Type B pancreatic cell (in vitro differentiated cells): ENCODE results near the gene TMEM89. TPM values are rescaled to one million over a fixed set of nuclear protein-coding genes. Genes with fewer than 3 reads are reported as not detected.

Experiments used
- DNase-seq: peaks from one replicate; pipeline ENCODE4 v3.0.0; 2021; ENCODE audit warnings: mixed read lengths; ENCODE audit not compliant: unreplicated experiment; ENCODE audit errors: extremely low spot score
- H3K27ac Mint-ChIP-seq: 2 replicates; pipeline ENCODE4 v1.8.0; 2021; ENCODE audit warnings: mild to moderate bottlenecking, mixed read lengths
- H3K27me3 Mint-ChIP-seq: 2 replicates; pipeline ENCODE4 v1.8.0; 2021; ENCODE audit warnings: mixed read lengths
- H3K36me3 Mint-ChIP-seq: 2 replicates; pipeline ENCODE4 v1.8.0; 2021; ENCODE audit warnings: mixed read lengths
- H3K4me1 Mint-ChIP-seq: one replicate; pipeline ENCODE4 v1.8.0; 2021; ENCODE audit warnings: mixed read lengths; ENCODE audit not compliant: unreplicated experiment
- H3K4me3 Mint-ChIP-seq: 2 replicates; pipeline ENCODE4 v1.8.0; 2021; ENCODE audit warnings: mild to moderate bottlenecking, mixed read lengths
- H3K9me3 Mint-ChIP-seq: 2 replicates; pipeline ENCODE4 v1.8.0; 2021; ENCODE audit warnings: mixed read lengths
- CTCF ChIP-seq: fragments of 200-600 bp; sonication (generic); conservative IDR thresholded peaks from 2 replicates; pipeline ENCODE4 v1.5.0; 2021; ENCODE audit warnings: antibody characterized with exemption, mild to moderate bottlenecking
- total RNA-seq: library from RNA; stranded (reverse); gene quantifications from 2 replicates; pipeline ENCODE4 v1.2.1, GENCODE V29; 2021; ENCODE audit warnings: low replicate concordance

Gene TMEM89
- total RNA-seq, 1 donor from 2014 or later, result not detected

GRCh38 chr3:48633743-48634142, 12.2 kb upstream of the TMEM89 start:
- Mint-ChIP-seq H3K27me3 (no peaks in the 10 kb centered on the region), H3K9me3 (no peaks in the 10 kb centered on the region), H3K4me1 (peaks cover 15% of the 10 kb centered on the region), H3K36me3 (peaks cover 7% of the 10 kb centered on the region), H3K4me3 (peak overlapping the region; percentile 88), H3K27ac (no peak overlapping the region)
- no peak for TF ChIP-seq CTCF
- no peak for DNase-seq

- Mint-ChIP-seq H3K36me3 (peaks cover 7% of the 10 kb centered on the region), H3K27me3 (no peaks in the 10 kb centered on the region), H3K9me3 (no peaks in the 10 kb centered on the region), H3K4me1 (peaks cover 15% of the 10 kb centered on the region), H3K4me3 (no peak overlapping the region), H3K27ac (no peak overlapping the region)
- no peak for DNase-seq
- TF ChIP-seq CTCF, result no peak
Measured at GRCh38 chr3:48633256-48633655, 11.7 kb upstream of the TMEM89 start.

- Mint-ChIP-seq H3K9me3 (no peaks in the 10 kb centered on the region), H3K4me1 (peaks cover 11% of the 10 kb centered on the region), H3K27me3 (no peaks in the 10 kb centered on the region), H3K36me3 (peaks cover 7% of the 10 kb centered on the region), H3K4me3 (no peak overlapping the region), H3K27ac (no peak overlapping the region)
- DNase-seq, result no peak
- TF ChIP-seq CTCF, result no peak
Measured at GRCh38 chr3:48631516-48632448, 10.2 kb upstream of the TMEM89 start.

GRCh38 chr3:48630833-48631232, 9.3 kb upstream of the TMEM89 start:
- no peak for DNase-seq
- Mint-ChIP-seq H3K4me1 (peaks cover 7% of the 10 kb centered on the region), H3K9me3 (no peaks in the 10 kb centered on the region), H3K27me3 (no peaks in the 10 kb centered on the region), H3K27ac (no peak overlapping the region), H3K4me3 (no peak overlapping the region), H3K36me3 (peaks cover 7% of the 10 kb centered on the region)
- TF ChIP-seq CTCF, result no peak

- DNase-seq, result no peak
- Mint-ChIP-seq H3K36me3 (peaks cover 7% of the 10 kb centered on the region), H3K27ac (no peak overlapping the region)
Measured at GRCh38 chr3:48630407-48630806, 8.8 kb upstream of the TMEM89 start.

More at GRCh38 chr3:48630407-48630806, 8.8 kb upstream of the TMEM89 start:
- TF ChIP-seq CTCF, result no peak
- peaks cover 7% of the 10 kb centered on the region for H3K4me1 Mint-ChIP-seq
- no peak overlapping the region for H3K4me3 Mint-ChIP-seq
- H3K27me3 Mint-ChIP-seq, result no peaks in the 10 kb centered on the region
- no peaks in the 10 kb centered on the region for H3K9me3 Mint-ChIP-seq
